Neural progenitor cell (in vitro differentiated cells): ENCODE measurements around the gene NEGR1.

Source experiments
- EZH2 ChIP-seq: fragments of 200-600 bp; sonication (generic); IDR thresholded peaks from 2 replicates; pipeline ENCODE4 v1.6.1; 2017; ENCODE audit warnings: antibody characterized with exemption, mild to moderate bottlenecking, moderate library complexity
- EZH2phosphoT487 ChIP-seq: fragments of 200-600 bp; sonication (generic); IDR thresholded peaks from 2 replicates; pipeline ENCODE4 v1.6.1; 2017; ENCODE audit warnings: antibody characterized with exemption
- TF ChIP-seq, protein P1 (sequence below): fragments of 200-600 bp; sonication (generic); IDR thresholded peaks from 2 replicates; pipeline ENCODE4 v1.5.1; 2017; ENCODE audit warnings: antibody characterized with exemption, mild to moderate bottlenecking

DNA sequence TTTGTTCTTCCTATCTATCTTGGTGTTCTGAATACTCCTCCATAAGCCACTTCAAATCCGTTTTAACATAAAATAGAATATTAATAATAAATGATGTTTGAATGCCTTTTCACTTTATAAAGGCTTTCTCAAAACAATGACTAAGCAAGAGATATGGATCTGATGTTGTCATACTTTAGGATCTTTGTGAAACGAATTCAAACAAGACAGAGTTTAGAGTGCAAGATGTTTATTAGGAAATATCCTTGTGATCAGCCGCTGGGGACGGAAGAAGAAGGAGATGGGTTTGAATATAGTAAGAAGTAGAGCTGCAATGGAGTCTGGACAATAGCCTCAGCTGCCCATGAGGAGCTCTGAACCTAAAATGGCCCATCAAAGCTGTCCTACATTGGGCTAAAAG lies 351.8 kb downstream of the NEGR1 start:
- TF ChIP-seq, protein P1, sequence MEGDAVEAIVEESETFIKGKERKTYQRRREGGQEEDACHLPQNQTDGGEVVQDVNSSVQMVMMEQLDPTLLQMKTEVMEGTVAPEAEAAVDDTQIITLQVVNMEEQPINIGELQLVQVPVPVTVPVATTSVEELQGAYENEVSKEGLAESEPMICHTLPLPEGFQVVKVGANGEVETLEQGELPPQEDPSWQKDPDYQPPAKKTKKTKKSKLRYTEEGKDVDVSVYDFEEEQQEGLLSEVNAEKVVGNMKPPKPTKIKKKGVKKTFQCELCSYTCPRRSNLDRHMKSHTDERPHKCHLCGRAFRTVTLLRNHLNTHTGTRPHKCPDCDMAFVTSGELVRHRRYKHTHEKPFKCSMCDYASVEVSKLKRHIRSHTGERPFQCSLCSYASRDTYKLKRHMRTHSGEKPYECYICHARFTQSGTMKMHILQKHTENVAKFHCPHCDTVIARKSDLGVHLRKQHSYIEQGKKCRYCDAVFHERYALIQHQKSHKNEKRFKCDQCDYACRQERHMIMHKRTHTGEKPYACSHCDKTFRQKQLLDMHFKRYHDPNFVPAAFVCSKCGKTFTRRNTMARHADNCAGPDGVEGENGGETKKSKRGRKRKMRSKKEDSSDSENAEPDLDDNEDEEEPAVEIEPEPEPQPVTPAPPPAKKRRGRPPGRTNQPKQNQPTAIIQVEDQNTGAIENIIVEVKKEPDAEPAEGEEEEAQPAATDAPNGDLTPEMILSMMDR = no peak
- no peak for TF ChIP-seq EZH2
- no peak for TF ChIP-seq EZH2phosphoT487
